HG02610 (cell line): ENCODE measurements around the gene CACNB4.
A peak's percentile ranks its signal among the peaks of the same experiment; 100 is the strongest.
"Not testable (repeated sequence)": the region's sequence is repeated elsewhere in the genome, so short reads cannot be mapped to it uniquely, and the experiment has no call there.

Experiments
- ATAC-seq: cut with Tn5 transposase; IDR thresholded peaks from one replicate; pipeline ENCODE4 v1.9.1; 2021; ENCODE audit warnings: mild to moderate bottlenecking, moderate library complexity; ENCODE audit not compliant: unreplicated experiment

The CACNB4 gene

DNA sequence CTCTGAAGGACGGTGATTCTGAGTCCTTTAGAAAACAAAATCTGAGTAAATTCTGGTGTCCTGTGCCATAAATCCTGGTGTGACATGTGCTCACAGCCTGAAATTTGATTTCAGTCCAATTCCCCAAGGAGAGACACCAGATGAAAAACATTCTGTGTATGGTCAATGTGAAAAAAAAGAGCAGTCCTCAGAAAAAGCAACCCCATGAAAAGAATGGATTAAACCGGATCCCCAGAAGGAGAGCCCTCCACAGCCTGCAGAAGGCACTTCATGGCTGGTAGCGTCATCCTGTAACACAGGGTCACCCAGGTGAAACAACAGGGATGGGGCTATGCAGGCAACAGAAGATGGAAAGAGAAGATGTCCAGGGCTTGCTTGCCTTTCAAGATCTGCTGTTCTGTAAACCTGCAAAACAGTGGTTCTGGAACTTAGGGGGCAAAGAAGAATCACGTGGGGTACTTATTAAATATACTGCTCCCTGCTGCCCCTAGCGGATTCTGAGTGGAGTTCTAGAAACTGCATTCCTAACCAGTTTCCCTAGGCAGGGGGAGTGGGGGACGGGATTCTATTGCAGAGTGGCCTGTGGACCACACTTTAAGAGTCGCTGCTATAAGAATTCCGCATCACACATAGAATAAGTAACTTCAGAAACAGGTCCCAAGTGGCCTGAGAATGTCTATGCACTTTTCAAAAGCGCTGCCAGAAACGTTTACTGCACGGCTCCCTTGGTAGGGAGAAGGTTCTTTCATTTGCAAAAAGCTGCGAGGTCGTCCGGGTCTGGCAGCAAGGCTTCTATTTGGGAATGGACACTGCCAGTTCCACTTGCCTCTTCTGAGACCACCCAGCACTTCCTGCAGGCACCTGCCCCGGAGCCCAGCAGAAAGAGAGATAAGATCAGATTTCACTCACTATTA, 151.7 kb downstream of the CACNB4 start:
- ATAC-seq = peak; percentile 71

DNA sequence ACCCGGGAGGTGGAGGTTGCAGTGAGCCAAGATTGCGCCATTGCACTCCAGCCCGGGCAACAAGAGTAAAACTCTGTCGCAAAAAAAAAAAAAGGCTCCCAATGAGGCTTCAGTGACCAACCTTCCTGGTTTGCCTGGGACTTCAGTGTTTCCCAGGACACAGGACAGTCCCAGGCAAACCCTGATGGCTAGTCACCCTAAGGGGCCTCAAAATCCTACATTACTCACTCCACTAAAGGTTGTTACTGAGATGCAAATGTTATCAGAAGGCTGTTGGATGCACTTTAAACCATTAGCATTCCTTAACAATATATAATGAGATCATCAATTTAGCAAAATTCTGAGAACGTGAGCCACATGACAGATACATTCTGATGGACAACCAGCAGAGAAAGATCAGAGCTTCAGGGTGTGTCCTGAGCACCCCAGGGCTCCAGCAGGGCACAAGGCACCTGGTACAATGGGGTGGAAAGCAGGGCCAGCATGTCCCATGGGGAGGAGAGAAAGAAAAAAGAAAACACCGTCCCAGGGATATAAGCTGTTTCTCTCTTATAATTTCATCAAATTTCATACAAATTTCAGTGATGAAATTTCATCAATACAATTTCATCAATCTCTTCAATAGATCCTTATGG, 152.5 kb downstream of the CACNB4 start:
- ATAC-seq = no peak

DNA sequence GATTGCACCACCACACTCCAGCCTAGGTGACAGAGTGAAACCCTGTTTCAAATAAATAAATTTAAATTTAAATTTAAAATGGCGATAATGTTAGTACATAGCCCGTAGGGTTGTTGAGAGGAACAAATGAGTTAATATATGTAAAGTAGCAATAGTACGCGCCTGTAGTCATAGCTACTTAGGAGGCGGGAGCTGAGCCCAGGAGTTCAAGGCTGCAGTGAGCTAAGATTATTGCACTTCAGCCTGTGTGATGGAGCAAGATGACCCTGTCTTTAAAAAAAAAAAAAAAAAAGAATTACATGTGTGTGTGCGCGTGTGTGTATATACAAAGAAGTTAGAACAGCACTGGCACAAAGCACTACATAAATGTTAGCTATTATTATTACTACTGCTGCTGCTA, 153.2 kb downstream of the CACNB4 start:
- ATAC-seq = no peak

DNA sequence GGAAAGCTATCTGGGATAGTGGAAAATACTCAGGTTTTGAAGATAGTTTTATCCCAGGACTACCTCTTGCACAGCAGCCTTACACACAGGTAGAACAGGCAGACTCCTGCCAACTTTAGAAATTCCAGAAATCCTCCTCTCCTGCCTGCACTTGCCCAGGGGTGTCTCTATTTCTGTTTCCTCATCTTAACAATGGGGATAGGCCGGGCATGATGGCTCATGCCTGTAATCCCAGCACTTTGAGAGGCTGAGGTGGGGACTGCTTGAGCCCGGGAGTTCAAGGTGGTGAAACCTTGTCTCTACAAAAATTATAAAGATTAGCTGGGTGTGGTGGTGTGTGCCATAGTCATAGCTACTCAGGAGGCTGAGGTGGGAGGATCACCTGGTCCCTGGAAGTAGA, 153.7 kb downstream of the CACNB4 start:
- ATAC-seq = no peak

DNA sequence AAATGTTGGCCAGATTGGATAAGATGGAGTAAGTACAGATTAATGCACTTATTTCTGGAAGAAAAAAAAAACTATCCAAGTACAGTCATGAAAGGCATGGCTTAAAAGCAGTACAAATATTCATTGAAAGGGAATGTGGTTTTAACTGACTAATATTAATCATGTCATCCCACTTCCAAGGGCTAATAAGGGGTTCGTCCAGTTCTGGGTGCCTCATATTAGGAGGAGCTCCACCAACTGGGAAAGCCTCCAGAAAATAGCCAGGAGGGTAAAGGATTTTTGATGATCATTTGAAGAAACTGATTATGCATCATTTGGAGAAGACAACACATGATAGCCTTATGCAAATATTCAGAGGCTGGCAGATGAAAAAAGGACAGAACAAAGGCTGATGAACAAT, 155.4 kb downstream of the CACNB4 start:
- no peak for ATAC-seq

DNA sequence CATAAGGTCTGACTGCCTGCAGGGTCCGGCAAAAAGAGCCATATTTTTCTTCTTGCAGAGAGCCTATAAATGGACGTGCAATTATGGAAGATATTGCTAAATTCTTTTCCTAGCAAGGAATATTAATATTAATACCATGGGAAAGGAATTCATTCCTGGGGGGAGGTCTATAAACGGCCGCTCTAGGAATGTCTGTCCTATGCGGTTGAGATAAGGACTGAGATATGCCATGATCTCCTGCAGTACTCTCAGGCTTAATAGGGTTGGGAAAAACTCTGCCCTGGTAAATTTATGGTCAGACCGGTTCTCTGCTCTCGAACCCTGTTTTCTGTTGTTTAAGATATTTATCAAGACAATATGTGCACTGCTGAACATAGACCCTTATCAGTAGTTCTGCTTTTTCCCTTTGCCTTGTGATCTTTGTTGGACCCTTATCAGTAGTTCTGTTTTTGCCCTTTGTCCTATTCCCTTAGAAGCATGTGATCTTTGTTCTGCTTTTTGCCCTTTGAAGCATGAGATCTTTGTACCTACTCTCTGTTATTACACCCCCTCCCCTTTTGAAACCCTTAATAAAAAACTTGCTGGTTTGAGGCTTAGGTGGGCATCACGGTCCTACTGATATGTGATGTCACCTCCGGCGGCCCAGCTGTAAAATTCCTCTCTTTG, 156.2 kb downstream of the CACNB4 start:
- not testable (repeated sequence) for ATAC-seq

DNA sequence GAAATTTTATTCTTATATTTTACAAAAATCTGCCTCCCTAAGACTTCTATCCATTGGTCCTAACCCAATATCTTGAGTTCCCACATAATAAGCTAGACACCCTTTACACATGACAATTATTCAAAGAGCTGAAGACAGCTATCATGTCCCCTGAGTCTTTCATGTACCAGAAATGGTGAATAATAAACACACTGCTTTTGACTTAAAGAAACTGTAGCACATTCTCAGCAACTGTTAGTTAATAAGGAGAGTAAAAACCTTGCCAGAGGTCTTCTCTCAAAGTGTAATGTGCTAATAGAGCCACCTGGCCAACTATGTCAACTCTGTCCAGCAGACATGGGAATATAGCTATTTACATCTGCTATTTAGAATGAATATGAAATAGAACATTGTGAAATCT, 160.9 kb downstream of the CACNB4 start:
- no peak for ATAC-seq

DNA sequence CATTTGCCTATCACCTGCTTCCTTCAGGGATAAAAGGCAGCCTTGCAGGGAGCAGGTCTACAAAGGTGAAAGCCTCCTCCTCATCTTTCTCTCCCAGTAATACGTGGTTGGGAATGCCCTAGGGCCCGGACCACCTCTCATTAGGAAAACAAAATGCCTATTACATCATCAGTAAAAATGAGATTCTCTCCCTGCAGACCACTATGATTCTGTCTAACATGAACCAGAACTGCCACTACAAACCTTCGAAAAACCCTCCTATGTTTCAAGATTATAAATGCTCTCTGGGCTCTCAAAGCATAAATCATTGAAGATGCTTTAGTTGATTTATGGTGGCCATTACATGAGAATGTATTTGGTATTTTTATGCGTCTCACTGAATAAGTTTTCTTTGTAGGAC, 162.2 kb downstream of the CACNB4 start:
- no peak for ATAC-seq

DNA sequence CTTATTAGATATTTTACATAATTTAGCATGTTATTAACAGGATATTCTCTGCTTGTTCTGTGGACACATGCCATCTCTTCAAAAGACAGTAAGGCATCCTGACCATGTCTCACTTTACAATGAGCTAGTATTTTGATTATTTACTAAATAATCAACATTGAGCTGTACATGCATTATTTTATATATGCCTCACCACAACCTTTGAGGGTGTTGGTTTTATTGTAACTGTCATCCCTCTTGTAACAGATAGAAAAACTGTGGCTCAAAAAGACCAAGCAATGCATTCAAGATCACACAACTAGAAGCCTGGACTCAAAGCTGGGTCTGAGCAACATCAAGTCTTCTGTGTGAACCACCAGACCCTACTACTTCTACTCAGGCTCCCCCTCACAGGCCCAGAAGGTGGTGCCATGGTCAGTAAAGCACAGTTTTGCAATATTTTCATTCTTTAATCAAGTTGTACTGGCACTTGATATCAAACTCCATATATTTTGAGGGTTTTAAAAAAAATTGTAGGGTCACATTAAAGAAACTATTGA, 165.5 kb downstream of the CACNB4 start:
- no peak for ATAC-seq

DNA sequence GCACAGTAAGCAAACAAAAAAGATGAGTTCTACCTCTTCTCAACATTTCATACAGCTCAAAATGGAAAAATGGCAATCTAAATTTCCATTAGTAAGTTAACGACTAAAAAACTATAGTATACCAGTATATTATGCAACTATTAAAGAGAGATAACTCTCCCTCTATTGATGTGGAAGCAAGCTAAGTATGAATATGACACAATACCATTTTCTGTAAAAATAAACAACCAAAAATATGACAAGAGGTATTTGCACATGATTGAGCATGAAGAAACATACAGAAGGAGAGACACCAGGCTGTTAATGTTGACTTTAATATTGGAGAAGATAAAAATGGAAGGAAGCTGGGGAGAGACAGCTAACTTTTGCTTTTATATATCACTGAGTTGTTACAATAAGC, 167.1 kb downstream of the CACNB4 start:
- ATAC-seq = no peak

DNA sequence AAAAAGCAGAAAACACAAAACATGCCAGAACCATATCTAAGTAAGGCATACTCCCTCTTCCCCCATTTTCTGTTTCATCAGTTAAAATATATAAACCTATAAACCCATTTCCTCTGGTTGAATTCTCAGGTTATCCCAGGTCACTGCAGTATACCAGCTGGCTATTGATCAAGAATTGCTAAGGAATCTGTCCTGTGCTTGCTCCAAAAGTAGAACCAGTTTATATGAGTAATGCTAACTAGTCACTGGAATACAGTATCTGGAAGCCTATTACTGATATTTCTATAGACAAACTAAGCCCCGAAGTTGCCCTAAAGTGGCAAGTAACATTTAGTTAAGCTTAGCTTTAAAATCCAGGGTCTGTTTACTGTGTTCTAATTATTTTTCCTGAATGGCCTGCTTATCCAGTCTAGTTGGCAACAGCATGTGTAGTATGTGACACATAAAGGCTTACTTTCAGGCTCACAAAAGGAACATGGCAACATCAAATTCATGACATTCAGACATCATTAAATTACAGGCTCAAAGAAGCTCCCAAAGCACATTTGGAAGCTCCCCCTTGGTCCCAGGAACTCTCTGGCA, 167.7 kb downstream of the CACNB4 start:
- no peak for ATAC-seq

DNA sequence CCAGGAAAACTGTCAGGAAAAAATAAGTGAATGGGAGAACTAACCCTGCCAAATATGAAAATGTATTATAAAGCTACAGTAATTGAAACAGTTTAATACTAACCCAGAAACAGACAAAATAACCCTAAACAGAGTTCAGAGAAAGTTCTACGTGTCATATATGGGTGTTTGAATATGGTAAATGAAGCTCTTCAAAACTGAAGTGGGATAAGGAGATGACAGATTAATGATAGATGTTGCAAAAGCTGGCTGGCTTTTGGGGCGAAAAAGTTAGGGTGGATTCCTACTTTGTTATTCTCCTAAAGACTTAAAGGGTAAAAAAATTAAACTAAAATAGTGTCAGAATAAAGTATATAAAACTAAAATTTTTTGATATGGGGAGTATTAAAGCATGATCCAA, 168.8 kb downstream of the CACNB4 start:
- no peak for ATAC-seq

DNA sequence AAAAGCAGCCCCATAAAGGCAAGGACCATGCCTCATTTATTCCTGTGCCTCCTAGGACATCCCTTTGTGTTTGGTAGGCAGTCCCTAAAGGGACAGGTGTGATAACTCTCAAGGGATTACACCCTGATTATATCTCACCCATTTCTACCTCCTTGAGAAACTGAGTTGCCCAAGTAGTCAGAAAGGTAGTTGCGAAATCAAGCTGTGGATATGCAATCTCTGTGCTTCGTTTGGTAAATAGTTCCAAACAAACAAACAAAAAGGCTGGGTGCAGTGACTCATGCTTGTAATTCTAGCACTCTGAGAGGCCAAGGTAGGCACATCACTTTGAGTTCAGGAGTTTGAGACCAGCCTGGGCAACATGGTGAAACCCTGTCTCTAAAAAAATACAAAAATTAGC, 170.5 kb downstream of the CACNB4 start:
- ATAC-seq = no peak

DNA sequence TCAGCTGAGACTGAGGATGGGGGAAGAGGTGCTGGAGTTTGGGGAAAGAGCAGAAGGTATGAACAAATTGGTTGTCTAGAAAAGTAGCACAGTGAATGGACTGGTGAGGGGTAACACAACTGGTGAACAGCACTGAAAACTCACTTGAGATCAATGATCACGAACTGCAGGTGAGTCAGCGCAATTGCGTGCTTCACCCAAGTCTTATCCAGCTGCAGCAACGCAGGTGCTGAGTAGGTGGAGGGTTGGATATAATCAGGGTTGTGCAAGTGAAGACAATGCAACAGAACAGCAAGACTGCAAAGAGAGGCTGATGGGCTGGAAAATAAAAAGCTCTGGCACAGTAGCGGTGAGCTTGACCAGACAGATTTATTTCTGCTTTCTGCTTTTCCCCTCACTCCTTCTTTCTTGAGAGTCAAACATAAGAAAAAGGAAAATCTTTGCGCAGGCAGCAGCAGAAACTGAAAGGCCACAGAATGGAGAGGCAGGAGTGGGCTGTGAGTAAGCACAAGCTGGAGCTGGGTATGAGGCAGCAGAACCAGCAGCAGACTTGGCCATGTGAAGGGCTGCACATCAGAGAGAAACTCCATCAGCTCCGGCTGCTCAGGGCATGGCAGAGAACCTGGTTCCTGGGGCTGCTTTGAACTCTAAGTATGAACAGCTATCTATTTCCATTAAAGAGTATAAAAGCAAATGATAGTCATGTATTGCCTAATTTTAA, 171.2 kb downstream of the CACNB4 start:
- ATAC-seq = no peak

DNA sequence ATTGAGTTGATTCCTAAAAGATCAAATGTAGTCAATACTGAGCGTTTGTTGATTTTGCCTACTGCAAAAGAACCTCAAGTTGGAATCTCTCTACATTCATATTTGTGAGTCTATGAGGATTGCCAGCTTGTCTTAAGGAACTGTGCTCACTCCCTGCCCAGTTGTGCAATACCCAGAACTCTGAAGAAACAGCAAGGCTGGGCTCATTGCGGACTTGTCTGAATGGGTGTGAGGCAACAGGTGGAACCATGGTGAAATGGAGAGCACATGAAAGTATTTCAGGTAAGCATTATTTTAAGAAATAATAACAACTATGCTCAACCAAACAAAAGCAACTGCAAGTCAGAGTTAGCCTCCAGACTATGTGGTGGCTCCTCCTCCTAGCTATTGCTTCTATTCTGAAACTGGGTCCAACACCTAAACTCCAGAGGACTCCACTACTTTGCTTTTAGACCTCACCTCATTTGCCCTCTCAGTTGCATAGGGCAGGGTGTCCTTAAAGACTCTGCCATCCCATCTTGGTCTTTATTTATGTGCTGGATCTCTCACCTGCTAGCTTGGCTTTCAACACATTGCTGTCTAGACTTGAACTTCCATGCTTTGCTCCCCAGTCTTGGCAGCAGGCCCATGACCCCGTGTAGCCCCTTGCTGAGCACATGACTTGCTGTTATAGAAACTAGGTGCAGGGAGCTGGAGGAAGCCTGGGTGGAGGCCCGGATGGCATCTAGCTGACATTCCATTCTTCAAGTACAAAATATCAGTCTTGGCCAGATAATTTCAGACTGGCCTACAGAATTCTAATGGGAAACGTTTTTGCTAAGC, 175.8 kb downstream of the CACNB4 start:
- ATAC-seq = no peak

DNA sequence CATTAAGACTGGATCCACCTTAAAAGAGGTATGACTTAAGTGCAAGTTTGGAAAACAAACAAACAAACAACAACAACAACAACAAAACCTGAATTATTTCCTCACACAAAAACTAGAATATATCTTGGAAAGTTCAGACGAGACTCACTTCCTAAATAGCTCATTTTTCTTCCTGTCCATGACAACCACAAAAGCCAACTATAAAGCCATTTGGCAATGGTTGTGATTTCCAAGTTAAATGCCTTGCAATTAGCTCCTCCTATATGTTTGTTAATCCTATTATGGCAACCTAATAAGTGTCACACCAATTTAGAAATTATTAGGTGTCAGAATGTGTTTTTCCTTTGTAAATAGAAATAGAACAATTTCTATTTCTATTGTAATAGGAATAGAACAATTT, 179.1 kb downstream of the CACNB4 start:
- ATAC-seq = no peak

DNA sequence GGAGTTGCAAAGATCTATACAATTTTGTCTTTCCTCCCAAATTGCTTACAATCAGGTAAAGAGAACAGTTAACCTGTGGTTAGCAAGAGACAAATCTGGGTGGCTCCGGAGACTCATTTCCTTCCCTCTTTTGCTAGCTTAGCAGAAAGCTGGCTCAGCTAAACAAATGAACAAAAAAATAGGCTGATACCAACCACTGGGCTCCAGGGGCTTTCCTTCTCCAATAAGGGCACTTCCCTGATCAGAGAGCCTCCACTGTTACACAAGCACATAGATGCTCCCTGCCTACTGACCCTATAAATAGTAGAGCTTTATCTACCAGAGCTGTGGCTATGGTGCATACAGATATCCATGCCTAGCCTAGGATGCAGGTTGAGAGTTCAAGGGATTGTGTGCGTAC, 180.5 kb downstream of the CACNB4 start:
- ATAC-seq = no peak

DNA sequence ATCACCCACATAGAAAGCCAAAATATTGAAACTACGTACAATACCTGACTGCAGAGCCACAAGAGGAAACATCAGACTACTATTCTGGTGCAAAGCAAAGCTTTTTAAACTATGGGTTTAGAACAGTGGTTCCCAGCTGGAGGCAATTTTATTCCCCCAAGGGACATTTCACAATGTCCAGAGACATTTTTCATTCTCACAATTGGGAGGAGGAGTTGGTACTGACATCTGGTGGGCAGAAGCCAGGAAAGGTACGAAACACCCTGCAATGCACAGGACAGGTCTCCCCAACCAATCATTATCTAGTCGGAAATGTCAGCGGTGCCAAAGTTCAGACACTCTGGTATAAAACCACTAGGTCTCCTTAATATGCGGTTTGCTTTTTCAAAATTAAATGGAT, 182.2 kb downstream of the CACNB4 start:
- no peak for ATAC-seq

DNA sequence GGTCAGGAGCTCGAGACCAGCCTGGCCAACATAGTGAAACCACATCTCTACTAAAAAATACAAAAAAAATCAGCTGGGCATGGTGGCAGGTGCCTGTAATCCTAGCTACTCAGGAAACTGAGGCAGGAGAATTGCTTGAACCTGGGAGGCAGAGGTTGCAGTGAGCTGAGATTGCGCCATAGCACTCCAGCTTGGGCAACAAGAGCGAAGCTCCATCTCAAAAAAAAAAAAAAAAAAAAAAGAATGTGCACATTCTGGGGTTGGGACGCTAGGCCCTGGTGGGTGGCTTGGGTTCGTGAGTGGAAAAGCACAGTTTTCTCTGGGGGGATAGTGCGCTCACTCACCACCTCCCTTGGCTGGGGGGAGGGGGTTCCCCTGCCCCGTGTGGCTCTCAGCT, 183.2 kb downstream of the CACNB4 start:
- not testable (repeated sequence) for ATAC-seq
